Activated naive CD8-positive, alpha-beta T cell treated with anti-CD3 and anti-CD28 coated beads for 36 hours (primary cell): ENCODE measurements around the gene PSME3. TPM values are rescaled to one million over a fixed set of nuclear protein-coding genes. Genes with fewer than 3 reads are reported as not detected.

ENCODE experiments used
- total RNA-seq, 2 experiments: library from RNA; stranded (reverse); gene quantifications; one replicate each; pipeline ENCODE4 v1.2.3, GENCODE V29; 2021

Gene PSME3
- total RNA-seq, 2 experiments from 2014 or later = 227 to 235 TPM

Other genes starting within 250 kb of the PSME3 start
- gene RETREG3, start 224.0 kb upstream of the PSME3 start, total RNA-seq = 10 to 100 TPM; 18.3 to 22.7 TPM
- gene TUBG1, start 223.7 kb upstream of the PSME3 start, total RNA-seq = 10 to 100 TPM; 93.1 to 95.4 TPM
- gene TUBG2, start 174.1 kb upstream of the PSME3 start, total RNA-seq = 1 to 10 TPM; 7.1 to 7.8 TPM
- gene PLEKHH3, start 156.4 kb upstream of the PSME3 start, total RNA-seq = under 1 TPM; 0.85 to 0.90 TPM
- under 1 TPM; 0.12 to 0.25 TPM for gene CCR10, start 151.6 kb upstream of the PSME3 start, total RNA-seq
- gene CNTNAP1, start 150.9 kb upstream of the PSME3 start, total RNA-seq = under 1 TPM; 0.68 to 0.70 TPM
- 10 to 100 TPM; 14.4 to 17.5 TPM for gene EZH1, start 88.4 kb upstream of the PSME3 start, total RNA-seq
- not detected for gene RAMP2, start 72.2 kb upstream of the PSME3 start, total RNA-seq
- 10 to 100 TPM; 90.4 to 91.7 TPM for gene VPS25, start 59.9 kb upstream of the PSME3 start, total RNA-seq
- gene WNK4, start 52.8 kb upstream of the PSME3 start, total RNA-seq = under 1 TPM; 0.25 to 0.26 TPM
- 10 to 100 TPM; 42.0 to 42.2 TPM for gene COA3, start 34.7 kb upstream of the PSME3 start, total RNA-seq
- gene CNTD1, start 34.5 kb upstream of the PSME3 start, total RNA-seq = not detected
- gene BECN1, start 9.1 kb upstream of the PSME3 start, total RNA-seq = 10 to 100 TPM; 87.5 to 88.3 TPM
- gene AOC2, start 11.2 kb downstream of the PSME3 start, total RNA-seq = 1 to 10 TPM; 1.9 to 2.6 TPM
- 1 to 10 TPM; 1.2 to 1.5 TPM for gene AOC3, start 17.8 kb downstream of the PSME3 start, total RNA-seq
- gene G6PC1, start 67.4 kb downstream of the PSME3 start, total RNA-seq = not detected
- 10 to 100 TPM; 80.2 to 87.4 TPM for gene AARSD1, start 131.1 kb downstream of the PSME3 start, total RNA-seq
- 1 to 10 TPM in 1 of 2 experiments, under 1 TPM in 1; 0.95 to 1.8 TPM for gene PTGES3L, start 146.7 kb downstream of the PSME3 start, total RNA-seq
- 10 to 100 TPM in 1 of 2 experiments, 1 to 10 TPM in 1; 9.6 to 10.2 TPM for gene RUNDC1, start 147.2 kb downstream of the PSME3 start, total RNA-seq
- 1,000 to 10,000 TPM; 1,508 to 1,555 TPM for gene RPL27, start 165.0 kb downstream of the PSME3 start, total RNA-seq
- 10 to 100 TPM; 43.8 to 49.5 TPM for gene IFI35, start 173.4 kb downstream of the PSME3 start, total RNA-seq
- gene VAT1, start 189.0 kb downstream of the PSME3 start, total RNA-seq = 10 to 100 TPM; 20.8 to 23.0 TPM
- gene RND2, start 191.8 kb downstream of the PSME3 start, total RNA-seq = not detected